Mucosa of stomach (tissue), 1 donor: Measurements from ENCODE around the gene MAST4.

ENCODE experiments used
- H3K27me3 ChIP-seq: one replicate; pipeline ENCODE4 v1.7.0; 2013; ENCODE audit warnings: mild to moderate bottlenecking, low read length; ENCODE audit not compliant: control insufficient read depth, insufficient read depth
- H3K36me3 ChIP-seq: one replicate; pipeline ENCODE4 v1.7.0; 2013; ENCODE audit warnings: low read length; ENCODE audit not compliant: control insufficient read depth, insufficient read depth
- H3K4me1 ChIP-seq: one replicate; pipeline ENCODE4 v1.7.0; 2013; ENCODE audit warnings: mild to moderate bottlenecking, low read length; ENCODE audit not compliant: control insufficient read depth, insufficient read depth
- H3K4me3 ChIP-seq: one replicate; pipeline ENCODE4 v1.7.0; 2013; ENCODE audit warnings: low read length
- H3K9ac ChIP-seq: one replicate; pipeline ENCODE4 v1.7.0; 2013; ENCODE audit warnings: mild to moderate bottlenecking, low read length, moderate library complexity
- H3K9me3 ChIP-seq: one replicate; pipeline ENCODE4 v1.7.0; 2013; ENCODE audit warnings: mild to moderate bottlenecking, low read length, moderate library complexity; ENCODE audit not compliant: control insufficient read depth
- donor health status: Pancreatic carcinoma.

MAST4 gene

DNA sequence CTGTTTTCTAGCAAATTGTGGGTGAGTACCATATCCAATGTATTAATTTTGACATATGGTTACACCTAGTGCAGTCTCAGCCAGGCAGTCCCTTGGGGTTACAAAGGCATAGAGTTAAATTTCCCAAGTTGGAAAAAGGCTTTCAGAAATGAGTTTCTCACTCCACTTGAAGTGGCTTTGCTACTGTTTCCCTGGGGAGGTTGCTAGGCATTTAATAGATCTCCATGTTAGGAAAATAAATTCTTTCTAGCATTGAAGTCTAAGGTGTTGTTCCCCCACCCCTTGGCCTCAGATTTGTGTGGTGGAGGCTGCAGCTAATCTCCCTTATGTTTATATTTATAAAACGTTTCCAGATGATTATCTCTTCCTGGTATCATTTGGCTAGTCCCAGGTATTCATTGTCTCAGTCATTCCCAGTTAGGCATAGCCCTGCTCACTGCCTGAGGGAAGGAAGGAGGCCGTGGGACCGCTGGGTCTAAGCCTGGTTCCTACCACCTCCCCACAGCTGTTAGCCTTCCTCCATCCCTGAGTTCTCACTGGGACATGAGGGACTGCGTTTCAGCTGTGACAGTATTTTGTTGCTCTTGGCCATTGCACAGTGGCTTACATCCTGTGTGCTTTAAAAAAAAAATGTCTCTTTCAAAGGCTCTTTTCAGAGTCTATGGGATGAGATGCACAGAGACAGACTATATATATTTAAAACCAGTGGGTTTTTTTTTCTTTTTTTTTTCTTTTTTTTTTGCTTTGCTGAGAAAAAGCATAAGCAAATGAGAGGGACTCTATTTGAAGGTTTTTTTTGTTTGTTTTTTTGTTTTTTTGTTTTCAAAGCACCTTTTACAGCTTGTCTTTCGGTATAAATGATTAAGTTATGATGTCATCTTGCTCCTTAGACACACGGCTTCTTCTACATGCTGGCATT is 121.5 kb downstream of the MAST4 start:
- Histone ChIP-seq H3K4me3 (no peak overlapping the region), H3K9ac (no peak overlapping the region), H3K9me3 (no peaks in the 10 kb centered on the region), H3K27me3 (no peaks in the 10 kb centered on the region), H3K36me3 (no peaks in the 10 kb centered on the region), H3K4me1 (no peaks in the 10 kb centered on the region)

DNA sequence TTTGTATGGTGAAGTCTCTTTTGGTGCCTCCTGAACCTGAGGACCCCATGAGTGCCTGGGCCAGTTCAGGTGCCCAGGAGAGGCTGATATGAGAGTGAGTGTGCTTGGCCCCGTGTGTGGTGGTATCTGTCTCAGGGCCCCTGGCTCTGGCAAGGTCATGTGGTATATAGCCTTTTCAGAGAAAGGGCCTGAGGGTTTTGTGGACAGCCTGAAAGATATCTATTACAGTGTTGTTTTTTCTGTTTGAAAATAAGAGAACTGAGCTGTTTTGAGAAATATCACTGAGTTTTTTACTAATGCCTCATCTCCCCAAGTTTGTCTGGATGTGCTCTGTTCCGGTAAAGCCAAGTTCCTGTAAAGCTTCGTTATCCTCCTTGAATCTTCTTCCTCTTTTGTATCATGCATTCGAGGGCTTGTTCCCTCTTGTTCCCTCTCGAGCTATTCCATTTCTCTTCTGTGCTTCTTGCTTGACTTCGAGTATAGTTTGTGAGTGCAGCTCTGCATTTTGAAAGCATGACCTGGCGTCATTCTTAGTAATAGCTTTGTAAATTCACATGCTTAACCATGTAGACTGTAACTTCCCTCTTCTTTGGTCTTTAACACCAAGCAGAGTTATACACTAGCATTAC is 122.3 kb downstream of the MAST4 start:
- no peaks in the 10 kb centered on the region for H3K36me3 ChIP-seq
- no peaks in the 10 kb centered on the region for H3K9me3 ChIP-seq
- no peaks in the 10 kb centered on the region for H3K4me1 ChIP-seq
- no peak overlapping the region for H3K4me3 ChIP-seq
- no peaks in the 10 kb centered on the region for H3K27me3 ChIP-seq
- H3K9ac ChIP-seq: no peak overlapping the region

DNA sequence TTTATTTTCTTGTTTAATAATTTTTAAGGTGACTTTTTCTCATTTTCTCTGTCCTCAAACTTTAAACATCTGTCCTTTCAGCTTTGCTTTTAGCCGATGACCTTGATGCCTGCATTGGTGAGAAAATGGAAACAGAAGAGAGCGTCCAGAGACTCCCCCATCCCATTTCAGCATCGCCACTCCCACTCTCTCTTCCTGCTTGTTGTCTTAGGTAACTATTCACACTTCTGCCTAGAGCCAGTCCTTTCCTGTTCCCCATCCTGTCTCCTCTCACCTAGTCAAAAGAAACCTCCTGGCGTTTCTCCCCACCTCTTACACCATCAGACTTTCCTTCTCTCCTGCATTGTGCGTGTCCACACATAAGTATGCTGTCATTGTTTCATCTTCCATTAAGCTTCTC is 124.6 kb downstream of the MAST4 start:
- Histone ChIP-seq H3K9me3 (no peaks in the 10 kb centered on the region), H3K27me3 (no peaks in the 10 kb centered on the region), H3K9ac (no peak overlapping the region), H3K36me3 (no peaks in the 10 kb centered on the region), H3K4me3 (no peak overlapping the region), H3K4me1 (no peaks in the 10 kb centered on the region)

GRCh38 chr5:66722686-66723085 is 126.5 kb downstream of the MAST4 start:
- H3K4me1 ChIP-seq: no peaks in the 10 kb centered on the region
- no peaks in the 10 kb centered on the region for H3K36me3 ChIP-seq
- H3K4me3 ChIP-seq: no peak overlapping the region
- no peak overlapping the region for H3K9ac ChIP-seq
- H3K27me3 ChIP-seq: no peaks in the 10 kb centered on the region
- H3K9me3 ChIP-seq: no peaks in the 10 kb centered on the region

DNA sequence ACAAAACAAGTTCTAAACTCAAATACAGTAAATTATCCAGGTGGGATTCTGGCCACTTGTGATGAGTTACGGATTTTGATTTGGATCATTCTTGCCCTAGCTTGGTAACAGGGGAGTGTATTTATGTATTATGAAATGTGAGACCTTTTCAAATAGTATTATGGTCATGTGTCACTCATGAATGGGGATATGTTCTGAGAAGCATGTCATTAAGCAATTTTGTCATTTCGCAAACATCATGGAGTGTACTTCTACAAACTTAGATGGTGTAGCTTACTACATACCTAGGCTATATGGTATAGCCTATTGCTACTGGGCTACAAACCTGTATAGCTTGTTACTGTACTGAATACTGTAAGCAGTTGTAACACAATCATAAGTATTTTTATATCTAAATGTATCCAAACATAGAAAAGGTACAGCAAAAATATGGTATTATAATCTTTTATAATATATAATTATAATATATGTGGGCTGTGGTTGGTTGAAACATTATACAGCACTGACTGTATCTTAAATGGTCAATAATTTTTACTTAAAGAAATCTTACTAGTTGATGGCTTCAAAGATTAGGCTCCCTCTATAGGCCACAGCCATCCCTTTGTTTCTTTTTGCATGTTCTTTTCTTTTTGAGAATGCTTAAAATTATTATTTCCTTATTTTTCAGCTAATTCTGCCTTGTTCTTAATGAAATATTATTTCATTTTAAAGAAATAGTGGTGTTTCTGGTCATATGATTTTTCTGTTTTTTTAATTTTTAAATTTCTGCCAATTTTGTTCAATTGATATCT is 128.4 kb downstream of the MAST4 start:
- no peak overlapping the region for H3K9ac ChIP-seq
- H3K9me3 ChIP-seq: no peaks in the 10 kb centered on the region
- H3K4me3 ChIP-seq: no peak overlapping the region
- no peaks in the 10 kb centered on the region for H3K4me1 ChIP-seq
- no peaks in the 10 kb centered on the region for H3K27me3 ChIP-seq
- no peaks in the 10 kb centered on the region for H3K36me3 ChIP-seq

DNA sequence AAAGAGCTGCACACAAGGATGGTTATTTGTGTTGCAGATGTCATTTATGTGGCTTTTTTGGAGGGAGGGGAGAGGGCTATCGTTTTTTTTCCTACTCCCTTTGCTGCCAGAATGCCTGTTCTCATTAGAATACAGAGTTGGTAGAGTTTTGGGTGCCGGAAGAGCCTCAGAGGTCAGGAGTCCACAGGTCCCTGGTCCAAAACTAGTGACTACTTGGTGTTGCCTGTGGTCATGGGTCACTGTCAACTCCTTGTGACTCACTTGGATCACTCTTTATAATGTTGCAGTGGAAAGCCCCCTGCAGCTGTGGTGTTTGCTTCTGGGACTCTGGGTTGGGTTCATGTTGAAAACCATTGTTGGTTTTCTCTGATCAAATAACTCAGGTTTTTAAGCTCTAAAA is 131.4 kb downstream of the MAST4 start:
- H3K4me3 ChIP-seq: no peak overlapping the region
- no peak overlapping the region for H3K9ac ChIP-seq
- H3K4me1 ChIP-seq: no peaks in the 10 kb centered on the region
- no peaks in the 10 kb centered on the region for H3K9me3 ChIP-seq
- no peaks in the 10 kb centered on the region for H3K36me3 ChIP-seq
- H3K27me3 ChIP-seq: no peaks in the 10 kb centered on the region

- Histone ChIP-seq H3K27me3 (no peaks in the 10 kb centered on the region), H3K36me3 (no peaks in the 10 kb centered on the region), H3K4me3 (no peak overlapping the region), H3K9me3 (no peaks in the 10 kb centered on the region), H3K4me1 (no peaks in the 10 kb centered on the region), H3K9ac (no peak overlapping the region)
Observed at GRCh38 chr5:66728049-66728448, 131.9 kb downstream of the MAST4 start.

GRCh38 chr5:66737096-66737495 is 140.9 kb downstream of the MAST4 start:
- Histone ChIP-seq H3K36me3 (no peaks in the 10 kb centered on the region), H3K9me3 (no peaks in the 10 kb centered on the region), H3K9ac (no peak overlapping the region), H3K4me1 (no peaks in the 10 kb centered on the region), H3K27me3 (no peaks in the 10 kb centered on the region), H3K4me3 (no peak overlapping the region)

GRCh38 chr5:66738136-66738535 is 141.9 kb downstream of the MAST4 start:
- Histone ChIP-seq H3K9me3 (no peaks in the 10 kb centered on the region), H3K4me3 (no peak overlapping the region)

GRCh38 chr5:66739021-66739420 is 142.8 kb downstream of the MAST4 start:
- Histone ChIP-seq H3K27me3 (no peaks in the 10 kb centered on the region), H3K36me3 (no peaks in the 10 kb centered on the region), H3K4me1 (no peaks in the 10 kb centered on the region), H3K4me3 (no peak overlapping the region), H3K9ac (no peak overlapping the region), H3K9me3 (no peaks in the 10 kb centered on the region)

More at GRCh38 chr5:66738136-66738535, 141.9 kb downstream of the MAST4 start:
- H3K36me3 ChIP-seq: no peaks in the 10 kb centered on the region
- no peak overlapping the region for H3K9ac ChIP-seq
- no peaks in the 10 kb centered on the region for H3K4me1 ChIP-seq
- no peaks in the 10 kb centered on the region for H3K27me3 ChIP-seq

- no peak overlapping the region for H3K4me3 ChIP-seq
- no peaks in the 10 kb centered on the region for H3K27me3 ChIP-seq
- H3K9me3 ChIP-seq: no peaks in the 10 kb centered on the region
Observed at GRCh38 chr5:66739951-66740350, 143.8 kb downstream of the MAST4 start.

DNA sequence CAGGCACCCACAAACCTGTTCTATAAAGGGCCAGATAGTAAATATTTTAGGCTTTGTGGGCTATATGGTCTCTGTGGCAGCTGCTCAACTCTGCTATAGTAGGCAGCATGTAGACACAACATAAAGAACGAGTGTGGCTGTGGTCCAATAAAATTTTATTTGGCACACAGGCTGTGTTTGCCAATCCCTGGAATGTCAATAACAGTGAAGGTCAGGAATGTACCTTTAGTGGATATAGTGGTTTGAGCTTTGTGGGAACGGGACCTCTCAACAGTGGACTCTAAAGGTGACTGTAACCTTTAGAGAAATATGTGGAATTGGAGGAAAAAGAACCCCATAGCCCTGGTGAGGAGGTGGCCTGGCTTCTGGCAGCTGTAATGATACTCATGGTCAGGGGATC is 145.2 kb downstream of the MAST4 start:
- no peaks in the 10 kb centered on the region for H3K27me3 ChIP-seq
- H3K9ac ChIP-seq: no peak overlapping the region
- no peaks in the 10 kb centered on the region for H3K4me1 ChIP-seq
- H3K9me3 ChIP-seq: no peaks in the 10 kb centered on the region
- no peaks in the 10 kb centered on the region for H3K36me3 ChIP-seq
- no peak overlapping the region for H3K4me3 ChIP-seq

More at GRCh38 chr5:66739951-66740350, 143.8 kb downstream of the MAST4 start:
- H3K9ac ChIP-seq: no peak overlapping the region
- no peaks in the 10 kb centered on the region for H3K36me3 ChIP-seq
- no peaks in the 10 kb centered on the region for H3K4me1 ChIP-seq
